Stimulated activated memory B cell treated with anti-CD40 and anti-IgM and Interleukin-4, amounts not matched to agents 10 μg/mL and 1 μg/mL and 100 μg/mL, for 72 hours (primary cell): ENCODE results near the gene RAB3D.

Experiments
- ATAC-seq: fragments of 150-1000 bp; cut with Tn5 transposase; 2 replicates; pipeline ENCODE4 v1.10.0; 2021
- H3K27ac Mint-ChIP-seq: one replicate; pipeline ENCODE4 v1.8.0; 2022; ENCODE audit warnings: mild to moderate bottlenecking, mixed read lengths
- H3K27me3 Mint-ChIP-seq: one replicate; pipeline ENCODE4 v1.8.0; 2022; ENCODE audit warnings: mixed read lengths
- H3K36me3 Mint-ChIP-seq: one replicate; pipeline ENCODE4 v1.8.0; 2022; ENCODE audit warnings: mixed read lengths
- H3K4me1 Mint-ChIP-seq: one replicate; pipeline ENCODE4 v1.8.0; 2022; ENCODE audit warnings: mixed read lengths
- H3K4me3 Mint-ChIP-seq: one replicate; pipeline ENCODE4 v1.8.0; 2022; ENCODE audit warnings: mild to moderate bottlenecking, moderate library complexity, mixed read lengths
- H3K9me3 Mint-ChIP-seq: one replicate; pipeline ENCODE4 v1.8.0; 2022; ENCODE audit warnings: mixed read lengths

Gene RAB3D

GRCh38 chr19:11374433-11375142 is 35.1 kb upstream of the RAB3D start, which contains the start of gene SWSAP1:
Gene SWSAP1 (plus strand): TSS chr19:11374666. CDS start chr19:11374681, 15 bp downstream.
- Mint-ChIP-seq H3K27me3 (no peaks in the 10 kb centered on the region), H3K4me1 (peaks cover 17% of the 10 kb centered on the region), H3K27ac (no peak within 1 kb of the TSS), H3K4me3 (peak within 1 kb of the TSS; percentile 52), H3K9me3 (no peaks in the 10 kb centered on the region), H3K36me3 (peaks cover 19% of the 10 kb centered on the region)
- peak; percentile 98 for ATAC-seq

- Mint-ChIP-seq H3K36me3 (peaks cover 25% of the 10 kb centered on the region), H3K4me3 (no peak overlapping the region), H3K9me3 (no peaks in the 10 kb centered on the region), H3K27me3 (no peaks in the 10 kb centered on the region), H3K4me1 (peaks cover 17% of the 10 kb centered on the region), H3K27ac (no peak overlapping the region)
- ATAC-seq, result no peak
These were observed 34.5 kb upstream of the RAB3D start for GRCh38 chr19:11373885-11374432.

- Mint-ChIP-seq H3K27me3 (no peaks in the 10 kb centered on the region), H3K4me3 (peak overlapping the region; percentile 52), H3K36me3 (peaks cover 32% of the 10 kb centered on the region), H3K4me1 (peaks cover 17% of the 10 kb centered on the region), H3K27ac (no peak overlapping the region), H3K9me3 (no peaks in the 10 kb centered on the region)
- no peak for ATAC-seq
These were observed 33.9 kb upstream of the RAB3D start for GRCh38 chr19:11373166-11373884.

GRCh38 chr19:11370744-11371143 is 31.3 kb upstream of the RAB3D start:
- H3K4me1 Mint-ChIP-seq, result peaks cover 3% of the 10 kb centered on the region
- H3K27me3 Mint-ChIP-seq, result no peaks in the 10 kb centered on the region
- ATAC-seq, result no peak
- no peak overlapping the region for H3K27ac Mint-ChIP-seq
- H3K4me3 Mint-ChIP-seq, result no peak overlapping the region
- peaks cover 41% of the 10 kb centered on the region for H3K36me3 Mint-ChIP-seq
- no peaks in the 10 kb centered on the region for H3K9me3 Mint-ChIP-seq

- H3K27ac Mint-ChIP-seq, result no peak overlapping the region
- no peaks in the 10 kb centered on the region for H3K9me3 Mint-ChIP-seq
These were observed 28.1 kb upstream of the RAB3D start for GRCh38 chr19:11367528-11367927.

GRCh38 chr19:11365557-11366117 is 26.2 kb upstream of the RAB3D start:
- Mint-ChIP-seq H3K27ac (no peak overlapping the region), H3K27me3 (no peaks in the 10 kb centered on the region), H3K4me3 (no peak overlapping the region), H3K4me1 (no peaks in the 10 kb centered on the region), H3K36me3 (peaks cover 44% of the 10 kb centered on the region), H3K9me3 (no peaks in the 10 kb centered on the region)
- no peak for ATAC-seq

More at GRCh38 chr19:11367528-11367927, 28.1 kb upstream of the RAB3D start:
- no peak overlapping the region for H3K4me3 Mint-ChIP-seq
- no peak for ATAC-seq
- H3K4me1 Mint-ChIP-seq, result no peaks in the 10 kb centered on the region
- H3K36me3 Mint-ChIP-seq, result peaks cover 50% of the 10 kb centered on the region
- no peaks in the 10 kb centered on the region for H3K27me3 Mint-ChIP-seq

GRCh38 chr19:11364935-11365334 is 25.5 kb upstream of the RAB3D start:
- H3K4me3 Mint-ChIP-seq, result no peak overlapping the region
- H3K27me3 Mint-ChIP-seq, result no peaks in the 10 kb centered on the region
- ATAC-seq, result no peak
- H3K27ac Mint-ChIP-seq, result no peak overlapping the region
- H3K9me3 Mint-ChIP-seq, result no peaks in the 10 kb centered on the region
- H3K4me1 Mint-ChIP-seq, result no peaks in the 10 kb centered on the region
- H3K36me3 Mint-ChIP-seq, result peaks cover 42% of the 10 kb centered on the region

- no peaks in the 10 kb centered on the region for H3K27me3 Mint-ChIP-seq
- no peak overlapping the region for H3K27ac Mint-ChIP-seq
- no peaks in the 10 kb centered on the region for H3K4me1 Mint-ChIP-seq
- ATAC-seq, result peak; percentile 57
- H3K36me3 Mint-ChIP-seq, result peaks cover 38% of the 10 kb centered on the region
- H3K4me3 Mint-ChIP-seq, result no peak overlapping the region
- H3K9me3 Mint-ChIP-seq, result no peaks in the 10 kb centered on the region
These were observed 24.9 kb upstream of the RAB3D start for GRCh38 chr19:11364296-11364904.

- no peak for ATAC-seq
- Mint-ChIP-seq H3K9me3 (no peaks in the 10 kb centered on the region), H3K27ac (no peak overlapping the region)
These were observed 24.4 kb upstream of the RAB3D start for GRCh38 chr19:11363881-11364280.

GRCh38 chr19:11361771-11362731 is 22.6 kb upstream of the RAB3D start:
- ATAC-seq, result no peak
- H3K4me1 Mint-ChIP-seq, result no peaks in the 10 kb centered on the region
- peaks cover 14% of the 10 kb centered on the region for H3K27me3 Mint-ChIP-seq
- peaks cover 17% of the 10 kb centered on the region for H3K36me3 Mint-ChIP-seq
- H3K27ac Mint-ChIP-seq, result no peak overlapping the region
- no peak overlapping the region for H3K4me3 Mint-ChIP-seq
- no peaks in the 10 kb centered on the region for H3K9me3 Mint-ChIP-seq

More at GRCh38 chr19:11363881-11364280, 24.4 kb upstream of the RAB3D start:
- Mint-ChIP-seq H3K36me3 (peaks cover 32% of the 10 kb centered on the region), H3K4me1 (no peaks in the 10 kb centered on the region), H3K27me3 (peaks cover 2% of the 10 kb centered on the region), H3K4me3 (no peak overlapping the region)

GRCh38 chr19:11361037-11361770 is 21.7 kb upstream of the RAB3D start:
- H3K4me3 Mint-ChIP-seq, result no peak overlapping the region
- H3K27me3 Mint-ChIP-seq, result peaks cover 22% of the 10 kb centered on the region
- no peak for ATAC-seq
- H3K9me3 Mint-ChIP-seq, result no peaks in the 10 kb centered on the region
- H3K4me1 Mint-ChIP-seq, result peaks cover 5% of the 10 kb centered on the region
- H3K36me3 Mint-ChIP-seq, result peaks cover 14% of the 10 kb centered on the region
- no peak overlapping the region for H3K27ac Mint-ChIP-seq

GRCh38 chr19:11359421-11359820 is 20.0 kb upstream of the RAB3D start:
- H3K4me1 Mint-ChIP-seq, result peaks cover 13% of the 10 kb centered on the region
- ATAC-seq, result no peak
- H3K9me3 Mint-ChIP-seq, result no peaks in the 10 kb centered on the region
- H3K27ac Mint-ChIP-seq, result no peak overlapping the region
- H3K4me3 Mint-ChIP-seq, result no peak overlapping the region
- peaks cover 7% of the 10 kb centered on the region for H3K36me3 Mint-ChIP-seq
- H3K27me3 Mint-ChIP-seq, result peaks cover 38% of the 10 kb centered on the region

GRCh38 chr19:11356676-11357550 is 17.5 kb upstream of the RAB3D start:
- no peaks in the 10 kb centered on the region for H3K9me3 Mint-ChIP-seq
- H3K4me3 Mint-ChIP-seq, result no peak overlapping the region
- H3K36me3 Mint-ChIP-seq, result peaks cover 4% of the 10 kb centered on the region
- H3K27me3 Mint-ChIP-seq, result peaks cover 38% of the 10 kb centered on the region
- H3K27ac Mint-ChIP-seq, result no peak overlapping the region
- H3K4me1 Mint-ChIP-seq, result peaks cover 13% of the 10 kb centered on the region
- no peak for ATAC-seq
